HG02852 (cell line): ENCODE measurements around the gene FABP7.

ENCODE experiments used
- ATAC-seq: cut with Tn5 transposase; IDR thresholded peaks from one replicate; pipeline ENCODE4 v1.9.1; 2021; ENCODE audit warnings: mild to moderate bottlenecking, moderate library complexity; ENCODE audit not compliant: unreplicated experiment

FABP7 gene

DNA sequence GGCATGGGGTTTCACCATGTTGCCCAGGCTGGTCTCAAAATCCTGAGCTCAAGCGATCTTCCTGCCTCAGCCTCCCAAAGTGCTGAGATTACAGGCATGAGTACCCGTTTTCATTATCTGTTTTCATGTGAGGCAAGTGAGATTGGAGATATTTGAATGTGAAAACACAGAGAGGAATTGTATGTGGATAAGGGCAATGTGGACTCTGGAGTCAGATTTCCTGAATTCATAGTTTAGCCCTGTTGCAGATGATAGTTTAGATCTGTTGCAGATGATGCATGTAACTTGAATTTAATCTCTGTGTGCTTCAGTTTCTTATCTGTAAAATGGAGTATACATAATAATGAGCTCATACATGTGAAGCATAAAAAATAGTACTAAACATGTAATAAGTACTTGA is 13.2 kb downstream of the FABP7 start:
- no peak for ATAC-seq

- no peak for ATAC-seq
These were observed 18.0 kb downstream of the FABP7 start for GRCh38 chr6:122797537-122797936.

GRCh38 chr6:122798099-122798641 is 18.7 kb downstream of the FABP7 start:
- peak; percentile 94 for ATAC-seq

DNA sequence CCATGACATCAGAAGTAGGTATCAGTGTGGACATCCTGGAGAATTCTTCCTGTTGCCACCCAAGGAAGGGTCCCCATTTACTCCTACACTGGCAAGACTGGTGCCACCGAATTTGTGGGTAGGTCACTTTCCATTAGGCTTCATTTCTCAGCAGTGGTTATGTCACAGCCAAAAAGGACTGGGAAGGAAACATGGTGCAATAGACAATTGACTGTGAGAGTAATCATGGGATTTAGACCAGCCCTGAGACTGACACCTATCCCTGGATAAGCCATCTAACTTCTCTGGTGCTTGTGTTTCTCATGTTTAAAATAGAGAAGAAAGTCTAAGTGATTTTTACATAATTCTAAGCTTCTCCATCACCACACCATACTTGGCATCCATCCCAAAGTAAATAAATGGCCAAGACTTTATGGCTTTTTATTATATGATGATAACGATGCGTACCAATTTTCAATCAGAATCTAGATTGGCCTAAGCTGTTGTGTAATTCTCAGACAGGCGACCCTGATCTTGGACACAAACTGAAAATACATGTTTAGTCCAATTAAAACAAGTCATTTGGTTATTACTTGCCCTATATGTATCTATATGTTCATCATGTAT is 19.7 kb downstream of the FABP7 start:
- ATAC-seq = no peak

- ATAC-seq = no peak
These were observed 20.6 kb downstream of the FABP7 start for GRCh38 chr6:122799916-122800686.

DNA sequence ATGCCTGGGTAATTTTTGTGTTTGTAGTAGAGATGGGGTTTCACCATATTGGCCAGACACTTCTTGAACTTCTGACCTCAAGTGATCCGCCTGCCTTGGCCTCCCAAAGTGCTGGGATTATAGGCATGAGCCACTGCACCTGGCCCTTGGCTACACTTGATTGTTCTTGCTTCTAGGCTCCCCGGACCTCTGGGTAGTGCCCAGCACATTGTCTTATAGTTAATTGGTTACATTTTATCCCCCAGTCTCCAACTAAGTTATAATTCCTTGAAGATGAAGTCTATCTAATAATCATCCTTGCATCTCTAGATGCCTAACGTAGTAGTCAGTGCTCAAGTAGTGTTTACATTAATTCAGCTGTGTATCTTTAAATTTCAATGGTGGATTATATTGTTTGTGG is 21.4 kb downstream of the FABP7 start:
- ATAC-seq = no peak

GRCh38 chr6:122801397-122801796 is 21.9 kb downstream of the FABP7 start:
- ATAC-seq = no peak

DNA sequence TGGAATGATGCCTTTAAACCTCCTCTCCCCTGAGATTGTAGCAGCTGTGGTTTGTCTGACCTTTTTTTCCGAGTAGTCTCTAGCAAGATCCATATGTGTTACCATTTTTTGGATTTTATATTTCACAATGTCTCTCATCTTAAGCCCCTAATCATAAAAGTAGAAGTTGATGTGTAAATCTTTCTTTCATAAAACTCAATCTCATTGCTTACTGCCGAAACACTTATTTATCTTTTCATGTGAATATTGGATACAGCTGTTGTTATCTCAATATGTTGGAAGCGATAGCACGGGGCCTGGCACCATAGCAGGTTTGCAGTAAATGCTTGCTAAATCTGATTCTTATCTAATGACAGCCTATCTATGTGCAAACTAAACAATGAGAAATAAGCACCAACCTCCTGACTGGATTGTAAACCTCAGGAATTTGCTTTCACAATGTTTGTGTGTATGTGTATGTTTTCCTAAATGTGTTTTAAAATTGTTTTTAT is 23.7 kb downstream of the FABP7 start:
- no peak for ATAC-seq

DNA sequence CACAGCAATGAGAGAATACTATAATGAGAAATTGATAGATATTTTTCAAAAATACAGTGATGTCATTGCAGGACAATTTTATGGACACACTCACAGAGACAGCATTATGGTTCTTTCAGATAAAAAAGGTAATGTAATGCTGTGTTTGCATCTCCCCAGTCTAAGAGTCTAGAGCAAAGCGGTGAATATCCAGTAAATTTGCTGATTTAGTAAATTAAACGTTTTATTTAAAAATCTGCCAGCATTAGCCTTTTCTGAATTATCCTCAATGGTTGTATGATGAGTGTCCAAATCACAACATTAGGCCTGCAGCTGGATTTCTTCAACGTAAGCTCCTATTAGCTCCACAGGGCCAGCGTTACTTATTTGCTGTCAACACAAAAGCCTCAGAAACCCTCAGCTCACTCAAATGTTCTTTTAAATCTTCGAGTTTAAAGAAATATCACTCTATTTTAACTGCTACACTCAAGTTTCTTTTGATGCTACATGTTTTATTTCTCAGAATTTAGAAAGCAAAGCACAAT is 25.5 kb downstream of the FABP7 start:
- ATAC-seq = no peak

DNA sequence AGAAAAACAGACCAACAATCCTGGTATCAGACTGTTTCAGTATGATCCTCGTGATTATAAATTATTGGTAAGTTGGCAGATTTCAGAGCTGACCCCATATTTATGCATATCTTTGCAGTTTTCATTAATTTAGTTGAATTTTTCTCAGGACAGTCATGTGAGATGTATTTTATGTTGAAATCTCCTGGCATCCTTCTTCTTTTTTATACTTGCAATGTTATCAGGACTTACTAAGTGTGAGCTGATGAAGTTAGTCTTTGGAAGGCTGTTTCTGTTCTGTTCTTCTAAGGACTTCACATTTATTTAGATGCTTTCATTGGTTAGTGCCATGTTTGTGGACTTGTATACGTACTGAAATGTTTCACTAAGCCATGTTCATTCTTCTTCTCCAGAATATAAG is 26.8 kb downstream of the FABP7 start:
- no peak for ATAC-seq

DNA sequence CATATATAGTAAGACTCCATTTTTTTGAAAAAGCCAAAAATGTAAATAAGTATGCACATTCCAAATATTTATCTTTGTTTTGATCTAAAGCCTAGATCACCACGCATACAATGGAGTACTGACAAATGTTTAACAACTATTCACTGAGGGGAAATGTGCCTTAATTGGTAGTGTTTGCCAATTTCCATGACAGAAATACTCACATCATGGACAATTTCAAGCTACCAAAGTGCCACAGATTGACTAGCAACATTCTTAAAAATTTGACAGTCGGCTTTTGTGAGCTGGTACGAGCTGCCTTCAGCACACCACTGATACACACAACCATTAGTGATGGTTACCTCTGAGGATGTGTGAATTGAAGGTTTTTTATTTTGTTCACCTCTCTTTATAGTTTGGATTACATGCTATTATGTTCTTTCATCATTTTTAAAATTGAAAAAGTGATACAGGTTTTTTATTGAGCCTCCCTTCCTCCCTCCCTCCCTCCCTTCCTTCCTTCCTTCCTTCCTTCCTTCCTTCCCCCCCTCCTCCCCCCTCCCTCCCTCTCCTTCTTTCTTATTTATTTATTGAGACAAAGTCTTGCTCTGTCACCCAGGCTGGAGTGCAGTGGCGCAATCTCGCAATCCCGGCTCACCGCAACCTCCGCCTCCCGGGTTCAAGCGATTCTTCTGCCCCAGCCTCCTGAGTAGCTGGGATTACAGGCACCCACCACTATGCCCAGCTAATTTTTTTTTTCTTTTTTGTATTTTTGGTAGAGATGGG is 28.8 kb downstream of the FABP7 start:
- no peak for ATAC-seq

GRCh38 chr6:122809001-122809400 is 29.5 kb downstream of the FABP7 start:
- ATAC-seq = no peak

DNA sequence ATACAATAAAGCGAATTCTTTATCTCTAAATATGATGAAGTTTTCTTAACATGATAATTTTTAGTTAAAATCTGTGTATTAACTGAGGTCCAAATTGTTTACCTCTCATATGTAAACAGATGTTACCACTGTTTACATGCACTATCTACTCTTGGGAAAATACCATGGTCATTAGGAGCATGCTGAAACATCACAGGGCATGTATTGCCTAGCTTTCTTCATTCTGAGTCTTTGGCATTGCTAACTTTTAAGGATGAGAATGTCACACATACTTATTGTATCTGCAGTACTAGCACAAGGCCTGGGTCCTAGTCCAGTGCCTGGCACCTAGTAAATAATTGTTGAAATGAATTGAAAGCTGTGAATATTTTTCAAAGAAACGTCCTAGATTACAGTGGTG is 30.2 kb downstream of the FABP7 start:
- no peak for ATAC-seq

DNA sequence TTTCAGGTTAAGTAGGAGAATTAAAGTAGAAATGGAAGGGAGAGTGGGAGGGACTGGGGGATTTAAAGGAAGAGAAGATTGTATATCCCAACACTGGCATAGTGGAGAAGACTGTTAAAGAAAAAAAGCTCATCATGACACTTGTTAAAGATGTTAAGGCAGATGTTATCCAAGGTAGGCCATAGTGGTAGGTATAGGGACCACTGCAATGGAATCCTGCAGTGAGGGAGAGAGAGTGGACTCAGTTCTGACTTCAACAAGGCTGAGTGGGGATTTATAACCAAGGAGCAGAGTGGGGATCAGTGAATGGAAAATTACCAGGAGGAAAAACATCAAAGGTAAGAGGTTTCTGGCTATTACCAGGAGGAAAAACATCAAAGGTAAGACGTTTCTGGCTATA is 30.7 kb downstream of the FABP7 start:
- no peak for ATAC-seq

DNA sequence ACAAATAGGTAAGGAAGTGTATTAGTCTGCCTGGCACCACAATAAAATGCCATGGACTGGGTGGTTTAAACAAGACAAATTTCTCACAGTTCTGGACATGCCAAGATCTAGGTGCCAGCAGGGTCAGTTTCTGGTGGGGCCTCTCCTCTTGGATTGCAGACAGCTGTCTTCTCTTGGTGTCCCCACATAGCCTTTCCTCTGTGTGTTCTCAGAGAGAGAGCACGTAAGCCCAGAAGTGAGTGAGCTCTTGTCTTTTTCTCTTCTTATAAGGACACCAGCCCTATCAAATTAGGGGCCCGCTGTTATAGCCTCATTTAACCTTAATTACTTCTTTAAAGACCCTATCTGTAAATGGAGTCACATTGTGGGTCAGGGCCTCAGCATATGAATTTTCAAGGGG is 37.8 kb downstream of the FABP7 start:
- no peak for ATAC-seq

GRCh38 chr6:122817766-122818165 is 38.2 kb downstream of the FABP7 start:
- ATAC-seq = no peak

- ATAC-seq = no peak
These were observed 39.4 kb downstream of the FABP7 start for GRCh38 chr6:122818866-122819265.

DNA sequence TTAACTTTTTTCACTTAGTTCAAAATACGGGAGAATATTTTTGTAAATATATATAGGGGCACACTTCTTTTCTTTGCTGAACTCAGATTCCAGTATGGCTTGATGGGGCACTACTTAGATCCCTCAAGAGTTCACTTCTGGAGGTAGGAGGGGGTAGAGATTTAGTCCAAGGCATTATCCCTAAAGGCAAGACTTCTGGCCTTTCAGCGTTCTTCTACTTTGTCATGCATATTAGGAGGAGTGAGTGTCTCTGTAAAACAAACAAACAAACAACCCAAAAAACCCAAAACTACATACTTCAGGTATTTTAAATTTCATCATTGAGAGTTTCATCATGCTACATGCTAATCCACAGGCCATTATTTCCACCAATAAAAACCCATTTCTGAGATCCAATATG is 41.6 kb downstream of the FABP7 start:
- ATAC-seq = no peak

DNA sequence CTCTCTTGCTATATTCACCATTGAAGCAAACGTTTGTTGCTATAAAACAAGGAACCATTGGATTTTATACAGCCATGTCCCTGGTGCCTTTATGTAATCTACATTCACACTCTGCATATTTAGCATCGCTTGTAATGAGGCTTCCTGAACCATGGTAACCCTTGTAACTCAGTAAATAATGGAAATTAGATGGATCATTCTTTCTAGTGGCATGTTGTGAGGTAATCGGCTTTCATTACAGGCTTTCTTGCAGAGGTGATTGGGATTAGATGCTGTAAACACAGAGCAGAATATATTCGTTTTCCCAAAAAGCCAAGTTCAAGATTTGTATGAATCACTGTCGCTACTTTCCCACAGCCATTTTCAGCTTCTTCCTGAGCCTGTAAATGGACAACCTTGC is 45.6 kb downstream of the FABP7 start:
- no peak for ATAC-seq

- no peak for ATAC-seq
These were observed 49.9 kb downstream of the FABP7 start for GRCh38 chr6:122829456-122829855.

DNA sequence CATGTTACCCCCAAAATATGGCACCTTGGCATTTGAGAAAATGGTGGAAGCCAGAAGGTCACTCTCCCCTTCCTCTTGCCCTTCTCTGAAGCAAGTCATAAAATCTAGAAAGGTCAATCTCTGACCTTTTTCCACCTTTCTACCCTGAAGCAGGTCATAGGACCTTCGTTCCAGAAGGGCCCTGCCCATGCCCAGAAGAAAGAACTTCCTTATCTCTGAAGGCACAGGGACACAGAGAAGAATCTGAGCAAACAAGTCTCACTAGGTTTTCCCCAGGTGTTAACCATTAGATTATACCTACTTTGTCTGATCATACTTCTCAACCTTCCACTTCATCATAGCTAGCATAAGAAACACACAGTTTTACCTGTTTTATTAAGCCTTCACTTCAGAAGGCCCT is 52.0 kb downstream of the FABP7 start:
- no peak for ATAC-seq
